ENCODE results near the gene RPL7A. TPM values are rescaled to one million over a fixed set of nuclear protein-coding genes. Genes with fewer than 3 reads are reported as not detected.

Gene RPL7A
- total and polyA plus RNA-seq, 4 donors = 796 to 2,086 (median 1,475) TPM

GRCh38 chr9:133380734-133381133 lies 32.7 kb downstream of the RPL7A start:
- H3K4me3 ChIP-seq (ENCODE audit: low read depth, low read length) = no peak overlapping the region
- WGBS (ENCODE audit: insufficient coverage) = 80% methylated on average over 1 of the region's 4 CpGs
- no peak for DNase-seq (ENCODE audit: low read depth in 4 of 6, low spot score in 6 of 6)
- H3K9me3 ChIP-seq (ENCODE audit: control insufficient read depth, insufficient read depth, low read length) = no peaks in the 10 kb centered on the region
- H3K4me1 ChIP-seq (ENCODE audit: control insufficient read depth, insufficient read depth, low read length) = peaks cover 10% of the 10 kb centered on the region
- H3K36me3 ChIP-seq (ENCODE audit: control insufficient read depth, insufficient read depth, low read length) = peaks cover 9% of the 10 kb centered on the region
- H3K27me3 ChIP-seq (ENCODE audit: control insufficient read depth, insufficient read depth, low read length) = no peaks in the 10 kb centered on the region
- H3K27ac ChIP-seq (ENCODE audit: low read depth, low read length) = no peak overlapping the region

GRCh38 chr9:133382507-133383141 lies 34.6 kb downstream of the RPL7A start:
- WGBS (ENCODE audit: insufficient coverage) = 94% methylated on average over 4 of the region's 4 CpGs
- no peaks in the 10 kb centered on the region for H3K27me3 ChIP-seq (ENCODE audit: control insufficient read depth, insufficient read depth, low read length)
- no peak overlapping the region for H3K4me3 ChIP-seq (ENCODE audit: low read depth, low read length)
- no peaks in the 10 kb centered on the region for H3K4me1 ChIP-seq (ENCODE audit: control insufficient read depth, insufficient read depth, low read length)
- peaks cover 19% of the 10 kb centered on the region for H3K36me3 ChIP-seq (ENCODE audit: control insufficient read depth, insufficient read depth, low read length)
- H3K27ac ChIP-seq (ENCODE audit: low read depth, low read length) = no peak overlapping the region
- DNase-seq (ENCODE audit: low read depth in 4 of 6, low spot score in 6 of 6) = no peak
- no peaks in the 10 kb centered on the region for H3K9me3 ChIP-seq (ENCODE audit: control insufficient read depth, insufficient read depth, low read length)

GRCh38 chr9:133383438-133383837 lies 35.4 kb downstream of the RPL7A start:
- H3K4me1 ChIP-seq (ENCODE audit: control insufficient read depth, insufficient read depth, low read length) = no peaks in the 10 kb centered on the region
- H3K27me3 ChIP-seq (ENCODE audit: control insufficient read depth, insufficient read depth, low read length) = no peaks in the 10 kb centered on the region
- DNase-seq (ENCODE audit: low read depth in 4 of 6, low spot score in 6 of 6) = no peak
- peaks cover 19% of the 10 kb centered on the region for H3K36me3 ChIP-seq (ENCODE audit: control insufficient read depth, insufficient read depth, low read length)
- no peaks in the 10 kb centered on the region for H3K9me3 ChIP-seq (ENCODE audit: control insufficient read depth, insufficient read depth, low read length)
- 95% methylated on average over 3 of the region's 3 CpGs for WGBS (ENCODE audit: insufficient coverage)
- no peak overlapping the region for H3K4me3 ChIP-seq (ENCODE audit: low read depth, low read length)
- no peak overlapping the region for H3K27ac ChIP-seq (ENCODE audit: low read depth, low read length)

- no peak overlapping the region for H3K4me3 ChIP-seq (ENCODE audit: low read depth, low read length)
- no peaks in the 10 kb centered on the region for H3K4me1 ChIP-seq (ENCODE audit: control insufficient read depth, insufficient read depth, low read length)
- H3K27me3 ChIP-seq (ENCODE audit: control insufficient read depth, insufficient read depth, low read length) = no peaks in the 10 kb centered on the region
- WGBS (ENCODE audit: insufficient coverage) = 90% methylated on average over 17 of the region's 17 CpGs
- DNase-seq (ENCODE audit: low read depth in 4 of 6, low spot score in 6 of 6) = no peak
- no peaks in the 10 kb centered on the region for H3K9me3 ChIP-seq (ENCODE audit: control insufficient read depth, insufficient read depth, low read length)
- peaks cover 19% of the 10 kb centered on the region for H3K36me3 ChIP-seq (ENCODE audit: control insufficient read depth, insufficient read depth, low read length)
- H3K27ac ChIP-seq (ENCODE audit: low read depth, low read length) = no peak overlapping the region
Observed at GRCh38 chr9:133384736-133385321, 36.8 kb downstream of the RPL7A start.

- no peak overlapping the region for H3K27ac ChIP-seq (ENCODE audit: low read depth, low read length)
- H3K27me3 ChIP-seq (ENCODE audit: control insufficient read depth, insufficient read depth, low read length) = no peaks in the 10 kb centered on the region
- WGBS (ENCODE audit: insufficient coverage) = 89% methylated on average over 14 of the region's 14 CpGs
- DNase-seq (ENCODE audit: low read depth in 4 of 6, low spot score in 6 of 6) = no peak
- no peak overlapping the region for H3K4me3 ChIP-seq (ENCODE audit: low read depth, low read length)
- H3K9me3 ChIP-seq (ENCODE audit: control insufficient read depth, insufficient read depth, low read length) = no peaks in the 10 kb centered on the region
- no peaks in the 10 kb centered on the region for H3K4me1 ChIP-seq (ENCODE audit: control insufficient read depth, insufficient read depth, low read length)
- H3K36me3 ChIP-seq (ENCODE audit: control insufficient read depth, insufficient read depth, low read length) = peaks cover 19% of the 10 kb centered on the region
Observed at GRCh38 chr9:133385452-133385851, 37.4 kb downstream of the RPL7A start.

- no peak overlapping the region for H3K27ac ChIP-seq (ENCODE audit: low read depth, low read length)
- H3K36me3 ChIP-seq (ENCODE audit: control insufficient read depth, insufficient read depth, low read length) = peaks cover 19% of the 10 kb centered on the region
- no peaks in the 10 kb centered on the region for H3K27me3 ChIP-seq (ENCODE audit: control insufficient read depth, insufficient read depth, low read length)
- WGBS (ENCODE audit: insufficient coverage) = 82% methylated on average over 13 of the region's 13 CpGs
- no peaks in the 10 kb centered on the region for H3K9me3 ChIP-seq (ENCODE audit: control insufficient read depth, insufficient read depth, low read length)
- DNase-seq (ENCODE audit: low read depth in 4 of 6, low spot score in 6 of 6) = no peak
- H3K4me1 ChIP-seq (ENCODE audit: control insufficient read depth, insufficient read depth, low read length) = no peaks in the 10 kb centered on the region
- H3K4me3 ChIP-seq (ENCODE audit: low read depth, low read length) = no peak overlapping the region
Observed at GRCh38 chr9:133386338-133386737, 38.3 kb downstream of the RPL7A start.

GRCh38 chr9:133387680-133388079 lies 39.7 kb downstream of the RPL7A start:
- H3K4me3 ChIP-seq (ENCODE audit: low read depth, low read length) = no peak overlapping the region
- 87% methylated on average over 8 of the region's 9 CpGs for WGBS (ENCODE audit: insufficient coverage)
- no peaks in the 10 kb centered on the region for H3K9me3 ChIP-seq (ENCODE audit: control insufficient read depth, insufficient read depth, low read length)
- no peak overlapping the region for H3K27ac ChIP-seq (ENCODE audit: low read depth, low read length)
- H3K36me3 ChIP-seq (ENCODE audit: control insufficient read depth, insufficient read depth, low read length) = peaks cover 19% of the 10 kb centered on the region
- peak in 1 of 6 donors; percentile 6 for DNase-seq (ENCODE audit: low read depth in 4 of 6, low spot score in 6 of 6)
- no peaks in the 10 kb centered on the region for H3K4me1 ChIP-seq (ENCODE audit: control insufficient read depth, insufficient read depth, low read length)
- H3K27me3 ChIP-seq (ENCODE audit: control insufficient read depth, insufficient read depth, low read length) = no peaks in the 10 kb centered on the region

- Histone ChIP-seq H3K27me3 (ENCODE audit: control insufficient read depth, insufficient read depth, low read length) (no peaks in the 10 kb centered on the region), H3K36me3 (ENCODE audit: control insufficient read depth, insufficient read depth, low read length) (peaks cover 19% of the 10 kb centered on the region), H3K4me3 (ENCODE audit: low read depth, low read length) (no peak overlapping the region), H3K4me1 (ENCODE audit: control insufficient read depth, insufficient read depth, low read length) (no peaks in the 10 kb centered on the region), H3K9me3 (ENCODE audit: control insufficient read depth, insufficient read depth, low read length) (no peaks in the 10 kb centered on the region), H3K27ac (ENCODE audit: low read depth, low read length) (no peak overlapping the region)
- no peak for DNase-seq (ENCODE audit: low read depth in 4 of 6, low spot score in 6 of 6)
- WGBS (ENCODE audit: insufficient coverage) = 93% methylated on average over 11 of the region's 12 CpGs
Observed at GRCh38 chr9:133389025-133389557, 41.1 kb downstream of the RPL7A start.

GRCh38 chr9:133389562-133389961 lies 41.5 kb downstream of the RPL7A start:
- DNase-seq (ENCODE audit: low read depth in 4 of 6, low spot score in 6 of 6) = no peak
- H3K4me3 ChIP-seq (ENCODE audit: low read depth, low read length) = no peak overlapping the region
- no peaks in the 10 kb centered on the region for H3K9me3 ChIP-seq (ENCODE audit: control insufficient read depth, insufficient read depth, low read length)
- no peaks in the 10 kb centered on the region for H3K27me3 ChIP-seq (ENCODE audit: control insufficient read depth, insufficient read depth, low read length)
- no peak overlapping the region for H3K27ac ChIP-seq (ENCODE audit: low read depth, low read length)
- H3K4me1 ChIP-seq (ENCODE audit: control insufficient read depth, insufficient read depth, low read length) = no peaks in the 10 kb centered on the region
- peaks cover 19% of the 10 kb centered on the region for H3K36me3 ChIP-seq (ENCODE audit: control insufficient read depth, insufficient read depth, low read length)
- WGBS (ENCODE audit: insufficient coverage) = 85% methylated on average over 10 of the region's 13 CpGs

GRCh38 chr9:133390713-133391112 lies 42.7 kb downstream of the RPL7A start:
- H3K9me3 ChIP-seq (ENCODE audit: control insufficient read depth, insufficient read depth, low read length) = no peaks in the 10 kb centered on the region
- no peak overlapping the region for H3K4me3 ChIP-seq (ENCODE audit: low read depth, low read length)
- H3K36me3 ChIP-seq (ENCODE audit: control insufficient read depth, insufficient read depth, low read length) = peaks cover 10% of the 10 kb centered on the region
- no peak overlapping the region for H3K27ac ChIP-seq (ENCODE audit: low read depth, low read length)
- DNase-seq (ENCODE audit: low read depth in 4 of 6, low spot score in 6 of 6) = no peak
- no peaks in the 10 kb centered on the region for H3K4me1 ChIP-seq (ENCODE audit: control insufficient read depth, insufficient read depth, low read length)
- no peaks in the 10 kb centered on the region for H3K27me3 ChIP-seq (ENCODE audit: control insufficient read depth, insufficient read depth, low read length)
- WGBS (ENCODE audit: insufficient coverage) = 89% methylated on average over 7 of the region's 7 CpGs

All from spinal cord (tissue), 10 donors.